ENCODE results near the gene ADGRB2. TPM values are rescaled to one million over a fixed set of nuclear protein-coding genes. Genes with fewer than 3 reads are reported as not detected.

ADGRB2 gene
- 25.2 TPM for polyA plus RNA-seq (2013, experiment 1 of 2)
- 24.4 TPM for polyA plus RNA-seq (2013, experiment 2 of 2)

- H2AK5ac ChIP-seq (ENCODE audit: low read depth, low read length): peak within 1 kb of the TSS; percentile 57
- H3K14ac ChIP-seq (ENCODE audit: low read length): no peak within 1 kb of the TSS
- H3K23ac ChIP-seq (ENCODE audit: low read depth, low read length, poor library complexity): peak within 1 kb of the TSS; percentile 56
- H2BK5ac ChIP-seq (ENCODE audit: low read length): peak within 1 kb of the TSS; percentile 54
- H4K8ac ChIP-seq (ENCODE audit: low read depth, low read length): no peak within 1 kb of the TSS
- H3K4me1 ChIP-seq (ENCODE audit: control insufficient read depth in 2 of 2, insufficient read depth in 1 of 2, low read depth in 1 of 2, low read length in 2 of 2): peaks cover 41 to 43% of the 10 kb centered on the region in 2 donors
- peak within 1 kb of the TSS; percentile 90 for H2AFZ ChIP-seq (ENCODE audit: low read length)
- peak within 1 kb of the TSS; percentile 34 for H2BK12ac ChIP-seq (ENCODE audit: low read length)
- peak within 1 kb of the TSS; percentile 41 to 90 for H3K4me3 ChIP-seq (ENCODE audit: low read length in 2 of 2)
- no peak within 1 kb of the TSS for H3K27ac ChIP-seq (replicated peaks; ENCODE audit: low read length)
- no peaks in the 10 kb centered on the region for H3K9me3 ChIP-seq (replicated peaks in 1 of 2; ENCODE audit: control insufficient read depth in 2 of 2, insufficient read depth in 1 of 2, low read depth in 1 of 2, low read length in 2 of 2)
- peak within 1 kb of the TSS; percentile 61 for H3K9ac ChIP-seq (ENCODE audit: low read depth, low read length, poor library complexity)
- H2BK120ac ChIP-seq (ENCODE audit: low read depth, low read length): no peak within 1 kb of the TSS
- no peaks in the 10 kb centered on the region for H3K79me1 ChIP-seq (ENCODE audit: low read depth, low read length)
- no peak for DNase-seq (ENCODE audit: low spot score)
- H3K4me2 ChIP-seq (ENCODE audit: insufficient read depth, low read length, poor library complexity, severe bottlenecking): peak within 1 kb of the TSS; percentile 100
- peak within 1 kb of the TSS; percentile 93 for H3K18ac ChIP-seq (ENCODE audit: low read length)
- WGBS, 2 donors (ENCODE audit: extremely low coverage in 2 of 2, insufficient read length in 2 of 2, insufficient replicate concordance in 1 of 2): no CpG with 5 or more reads among the region's 59 CpGs
- no peaks in the 10 kb centered on the region for H3K36me3 ChIP-seq (replicated peaks in 1 of 2; ENCODE audit: control insufficient read depth in 2 of 2, insufficient read depth in 2 of 2, low read length in 2 of 2)
- H2BK15ac ChIP-seq (ENCODE audit: low read length): peak within 1 kb of the TSS; percentile 70
- H4K91ac ChIP-seq (ENCODE audit: low read depth, low read length, poor library complexity): no peak within 1 kb of the TSS
- H3K4ac ChIP-seq (ENCODE audit: low read length): no peak within 1 kb of the TSS
- peaks cover 0 to 65% (median 15%) of the 10 kb centered on the region in 3 experiments for H3K27me3 ChIP-seq (ENCODE audit: control insufficient read depth in 3 of 3, insufficient read depth in 3 of 3, low read depth in 1 of 3, low read length in 3 of 3)
These were observed at the start of gene ADGRB2 for GRCh38 chr1:31764312-31765040. ADGRB2 (minus strand) TSS chr1:31764340; CDS start chr1:31757221, 7,119 bp downstream.

DNA sequence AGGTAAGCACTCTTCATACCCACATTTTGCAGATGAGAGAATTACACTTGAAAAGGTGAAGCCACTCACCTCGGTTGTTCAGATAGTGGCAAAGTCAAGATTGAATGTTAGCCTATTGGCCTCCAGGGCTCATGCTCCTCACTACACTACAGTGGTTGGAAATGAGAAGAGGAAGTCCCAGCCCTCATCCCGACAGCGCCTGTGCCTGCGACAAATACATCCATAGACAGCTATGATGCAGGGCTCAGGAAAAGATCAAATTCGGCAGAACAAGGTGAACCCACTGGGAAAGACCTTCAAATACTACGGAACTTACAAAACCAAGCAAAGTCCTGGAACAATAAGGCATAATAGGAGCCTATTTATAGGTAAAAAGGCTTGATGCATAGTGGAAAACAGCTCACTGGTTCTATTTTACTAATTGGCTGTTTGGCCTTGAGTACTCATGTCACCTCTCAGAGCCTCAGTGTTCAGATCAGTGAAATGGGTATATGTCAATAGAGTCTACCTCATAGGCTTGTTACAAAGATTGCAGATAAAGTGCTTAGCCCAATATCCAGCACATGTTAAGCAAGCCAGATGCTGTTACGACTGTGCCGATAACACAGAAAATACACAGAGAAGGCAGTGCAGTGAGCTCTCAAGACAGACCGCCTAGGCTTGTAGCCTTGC is 48.2 kb upstream of the ADGRB2 start:
- peaks cover 0 to 4% of the 10 kb centered on the region in 2 donors for H3K4me1 ChIP-seq (ENCODE audit: control insufficient read depth in 2 of 2, insufficient read depth in 1 of 2, low read depth in 1 of 2, low read length in 2 of 2)
- H4K8ac ChIP-seq (ENCODE audit: low read depth, low read length): no peak overlapping the region
- no peak overlapping the region for H3K14ac ChIP-seq (ENCODE audit: low read length)
- H3K4ac ChIP-seq (ENCODE audit: low read length): no peak overlapping the region
- no peaks in the 10 kb centered on the region for H3K36me3 ChIP-seq (replicated peaks in 1 of 2; ENCODE audit: control insufficient read depth in 2 of 2, insufficient read depth in 2 of 2, low read length in 2 of 2)
- no peak overlapping the region for H2AFZ ChIP-seq (ENCODE audit: low read length)
- peaks cover 0 to 25% (median 0%) of the 10 kb centered on the region in 3 experiments for H3K27me3 ChIP-seq (ENCODE audit: control insufficient read depth in 3 of 3, insufficient read depth in 3 of 3, low read depth in 1 of 3, low read length in 3 of 3)
- H3K23ac ChIP-seq (ENCODE audit: low read depth, low read length, poor library complexity): no peak overlapping the region
- no peak overlapping the region for H3K4me2 ChIP-seq (ENCODE audit: insufficient read depth, low read length, poor library complexity, severe bottlenecking)
- no peak overlapping the region for H3K18ac ChIP-seq (ENCODE audit: low read length)
- no peak overlapping the region for H3K4me3 ChIP-seq (ENCODE audit: low read length in 2 of 2)
- H3K9me3 ChIP-seq (replicated peaks in 1 of 2; ENCODE audit: control insufficient read depth in 2 of 2, insufficient read depth in 1 of 2, low read depth in 1 of 2, low read length in 2 of 2): no peaks in the 10 kb centered on the region
- H3K27ac ChIP-seq (replicated peaks; ENCODE audit: low read length): no peak overlapping the region
- H2BK120ac ChIP-seq (ENCODE audit: low read depth, low read length): no peak overlapping the region
- H2AK5ac ChIP-seq (ENCODE audit: low read depth, low read length): no peak overlapping the region
- H2BK15ac ChIP-seq (ENCODE audit: low read length): no peak overlapping the region
- no peak overlapping the region for H2BK12ac ChIP-seq (ENCODE audit: low read length)
- H2BK5ac ChIP-seq (ENCODE audit: low read length): no peak overlapping the region
- H3K9ac ChIP-seq (ENCODE audit: low read depth, low read length, poor library complexity): no peak overlapping the region
- DNase-seq (ENCODE audit: low spot score): no peak
- no CpG with 5 or more reads among the region's 9 CpGs for WGBS, 2 donors (ENCODE audit: extremely low coverage in 2 of 2, insufficient read length in 2 of 2, insufficient replicate concordance in 1 of 2)
- no peak overlapping the region for H4K91ac ChIP-seq (ENCODE audit: low read depth, low read length, poor library complexity)
- H3K79me1 ChIP-seq (ENCODE audit: low read depth, low read length): no peaks in the 10 kb centered on the region

GRCh38 chr1:31811605-31812004 is 47.5 kb upstream of the ADGRB2 start:
- Histone ChIP-seq H2BK12ac (ENCODE audit: low read length) (no peak overlapping the region), H3K4me3 (ENCODE audit: low read length in 2 of 2) (no peak overlapping the region), H3K18ac (ENCODE audit: low read length) (no peak overlapping the region), H3K4ac (ENCODE audit: low read length) (no peak overlapping the region), H2BK120ac (ENCODE audit: low read depth, low read length) (no peak overlapping the region), H3K4me1 (ENCODE audit: control insufficient read depth in 2 of 2, insufficient read depth in 1 of 2, low read depth in 1 of 2, low read length in 2 of 2) (peaks cover 0 to 4% of the 10 kb centered on the region in 2 donors), H2BK15ac (ENCODE audit: low read length) (no peak overlapping the region), H3K27ac (replicated peaks; ENCODE audit: low read length) (no peak overlapping the region), H3K9me3 (replicated peaks in 1 of 2; ENCODE audit: control insufficient read depth in 2 of 2, insufficient read depth in 1 of 2, low read depth in 1 of 2, low read length in 2 of 2) (no peaks in the 10 kb centered on the region), H3K14ac (ENCODE audit: low read length) (no peak overlapping the region), H3K36me3 (replicated peaks in 1 of 2; ENCODE audit: control insufficient read depth in 2 of 2, insufficient read depth in 2 of 2, low read length in 2 of 2) (no peaks in the 10 kb centered on the region), H3K4me2 (ENCODE audit: insufficient read depth, low read length, poor library complexity, severe bottlenecking) (no peak overlapping the region), H2BK5ac (ENCODE audit: low read length) (no peak overlapping the region), H4K91ac (ENCODE audit: low read depth, low read length, poor library complexity) (no peak overlapping the region), H4K8ac (ENCODE audit: low read depth, low read length) (no peak overlapping the region), H3K23ac (ENCODE audit: low read depth, low read length, poor library complexity) (no peak overlapping the region), H2AK5ac (ENCODE audit: low read depth, low read length) (no peak overlapping the region), H3K79me1 (ENCODE audit: low read depth, low read length) (no peaks in the 10 kb centered on the region), H3K9ac (ENCODE audit: low read depth, low read length, poor library complexity) (no peak overlapping the region), H2AFZ (ENCODE audit: low read length) (no peak overlapping the region), H3K27me3 (ENCODE audit: control insufficient read depth in 3 of 3, insufficient read depth in 3 of 3, low read depth in 1 of 3, low read length in 3 of 3) (peaks cover 0 to 25% (median 0%) of the 10 kb centered on the region in 3 experiments)
- peak; percentile 75 for DNase-seq (ENCODE audit: low spot score)
- no CpG with 5 or more reads among the region's 7 CpGs for WGBS, 2 donors (ENCODE audit: extremely low coverage in 2 of 2, insufficient read length in 2 of 2, insufficient replicate concordance in 1 of 2)

DNA sequence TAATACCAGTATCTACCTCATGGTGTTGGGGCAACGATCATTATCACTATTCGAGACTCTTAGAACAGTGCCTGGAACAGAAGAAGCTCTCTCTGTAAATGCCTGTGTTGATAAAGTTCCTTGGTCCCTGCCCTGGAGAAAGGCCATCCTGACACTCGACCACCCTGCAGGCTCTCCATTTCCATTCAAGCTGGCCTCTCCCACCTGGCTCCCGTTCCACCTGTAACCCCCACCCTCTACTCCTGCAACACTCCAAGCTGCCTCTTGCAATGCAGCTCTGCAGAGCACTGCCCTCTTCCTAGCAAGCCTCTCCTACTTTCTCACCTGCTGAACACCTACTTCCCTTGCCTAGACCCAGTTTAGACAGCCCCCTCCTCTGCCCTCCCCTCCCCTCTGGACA is 45.6 kb upstream of the ADGRB2 start:
- Histone ChIP-seq H2BK12ac (ENCODE audit: low read length) (no peak overlapping the region), H3K23ac (ENCODE audit: low read depth, low read length, poor library complexity) (no peak overlapping the region), H2AK5ac (ENCODE audit: low read depth, low read length) (peak overlapping the region; percentile 13), H3K27me3 (ENCODE audit: control insufficient read depth in 3 of 3, insufficient read depth in 3 of 3, low read depth in 1 of 3, low read length in 3 of 3) (peaks cover 0 to 18% (median 0%) of the 10 kb centered on the region in 3 experiments), H2BK120ac (ENCODE audit: low read depth, low read length) (no peak overlapping the region), H2BK5ac (ENCODE audit: low read length) (no peak overlapping the region), H3K27ac (replicated peaks; ENCODE audit: low read length) (no peak overlapping the region), H3K4me1 (ENCODE audit: control insufficient read depth in 2 of 2, insufficient read depth in 1 of 2, low read depth in 1 of 2, low read length in 2 of 2) (peaks cover 0 to 2% of the 10 kb centered on the region in 2 donors), H3K14ac (ENCODE audit: low read length) (no peak overlapping the region), H3K9me3 (replicated peaks in 1 of 2; ENCODE audit: control insufficient read depth in 2 of 2, insufficient read depth in 1 of 2, low read depth in 1 of 2, low read length in 2 of 2) (no peaks in the 10 kb centered on the region), H3K9ac (ENCODE audit: low read depth, low read length, poor library complexity) (no peak overlapping the region), H4K8ac (ENCODE audit: low read depth, low read length) (no peak overlapping the region), H4K91ac (ENCODE audit: low read depth, low read length, poor library complexity) (no peak overlapping the region), H3K4me2 (ENCODE audit: insufficient read depth, low read length, poor library complexity, severe bottlenecking) (no peak overlapping the region), H3K4me3 (ENCODE audit: low read length in 2 of 2) (no peak overlapping the region), H3K4ac (ENCODE audit: low read length) (no peak overlapping the region), H3K36me3 (replicated peaks in 1 of 2; ENCODE audit: control insufficient read depth in 2 of 2, insufficient read depth in 2 of 2, low read length in 2 of 2) (no peaks in the 10 kb centered on the region), H2BK15ac (ENCODE audit: low read length) (no peak overlapping the region), H2AFZ (ENCODE audit: low read length) (no peak overlapping the region), H3K18ac (ENCODE audit: low read length) (no peak overlapping the region), H3K79me1 (ENCODE audit: low read depth, low read length) (no peaks in the 10 kb centered on the region)
- WGBS, 2 donors (ENCODE audit: extremely low coverage in 2 of 2, insufficient read length in 2 of 2, insufficient replicate concordance in 1 of 2): no CpG with 5 or more reads among the region's 4 CpGs
- DNase-seq (ENCODE audit: low spot score): no peak

All from neuronal stem cell (in vitro differentiated cells).